A673 (cell line): Measurements from ENCODE around the gene GGA1. TPM values are rescaled to one million over a fixed set of nuclear protein-coding genes. Genes with fewer than 3 reads are reported as not detected.

Source experiments
- BruUV-seq: library from RNA; stranded (reverse); fragments of 400-500 nt; replicated peaks from 2 replicates; lab custom pipeline; 2021; lab: Mats Ljungman, UMichigan
- CTCF ChIA-PET: fragments of 300-600 bp; sonication (Branson Sonifier 250); formaldehyde crosslinking; loops from one replicate; lab custom pipeline; 2022; ENCODE audit warnings: antibody characterized with exemption; lab: Charles Lee
- POLR2A ChIA-PET: fragments of 300-600 bp; sonication (Branson Sonifier 250); formaldehyde crosslinking; loops from one replicate; lab custom pipeline; 2022; ENCODE audit warnings: antibody characterized with exemption; ENCODE audit not compliant: low non-redundant PET; lab: Charles Lee
- DNase-seq: peaks from one replicate; pipeline ENCODE4 v3.0.0-alpha.2; 2015; ENCODE audit warnings: low spot score
- H3K27ac ChIP-seq: fragments of 200-600 bp; sonication (generic); 2 replicates; pipeline ENCODE4 v1.5.1; 2016; ENCODE audit warnings: mixed run types, low read depth, mild to moderate bottlenecking, mixed read lengths, antibody characterized with exemption, low read length; ENCODE audit not compliant: poor library complexity, severe bottlenecking
- H3K27me3 ChIP-seq: fragments of 200-600 bp; sonication (generic); replicated peaks from 2 replicates; pipeline ENCODE4 v1.6.1; 2017; ENCODE audit warnings: mixed run types, low read depth, mild to moderate bottlenecking, mixed read lengths, antibody characterized with exemption, low read length; ENCODE audit not compliant: insufficient read depth, poor library complexity
- H3K36me3 ChIP-seq: fragments of 200-600 bp; sonication (generic); 2 replicates; pipeline ENCODE4 v1.6.1; 2016; ENCODE audit warnings: mixed run types, mild to moderate bottlenecking, mixed read lengths, antibody characterized with exemption, low read length; ENCODE audit not compliant: insufficient read depth, poor library complexity, severe bottlenecking
- H3K4me1 ChIP-seq: fragments of 200-600 bp; sonication (generic); 2 replicates; pipeline ENCODE4 v1.6.1; 2017; ENCODE audit warnings: mixed run types, mild to moderate bottlenecking, mixed read lengths, antibody characterized with exemption, low read length; ENCODE audit not compliant: insufficient read depth, poor library complexity, severe bottlenecking
- H3K4me3 ChIP-seq: fragments of 200-600 bp; sonication (generic); 2 replicates; pipeline ENCODE4 v1.5.1; 2016; ENCODE audit warnings: low read depth, mixed run types, mild to moderate bottlenecking, mixed read lengths, low read length; ENCODE audit not compliant: poor library complexity, severe bottlenecking
- H3K9me3 ChIP-seq: fragments of 200-600 bp; sonication (generic); 2 replicates; pipeline ENCODE4 v1.6.1; 2016; ENCODE audit warnings: mixed run types, low read depth, mild to moderate bottlenecking, mixed read lengths, antibody characterized with exemption, low read length; ENCODE audit not compliant: poor library complexity, severe bottlenecking
- CTCF ChIP-seq: fragments of 300-800, 200-600 bp; sonication (generic); conservative IDR thresholded peaks from 2 replicates; pipeline ENCODE4 v1.5.1; 2017; ENCODE audit warnings: low read depth, mild to moderate bottlenecking, antibody characterized with exemption, low read length, moderate library complexity, mixed read lengths
- EZH2 ChIP-seq: fragments of 200-600 bp; sonication (generic); IDR thresholded peaks from 2 replicates; pipeline ENCODE4 v1.6.1; 2017; ENCODE audit warnings: borderline replicate concordance, low read depth, mild to moderate bottlenecking, mixed read lengths, antibody characterized with exemption, low read length; ENCODE audit not compliant: poor library complexity, severe bottlenecking
- intact Hi-C: fragments of 100-400 bp; cut with micrococcal nuclease; formaldehyde crosslinking; loops from one replicate; pipeline ENCODE4 v1.10.0; 2022; ENCODE audit not compliant: unreplicated experiment
- total RNA-seq: library from RNA; stranded (reverse); gene quantifications from 2 replicates; pipeline ENCODE4 v1.2.3, GENCODE V29; 2021

GGA1 gene
- total RNA-seq, 1 experiment from 2014 or later, result 74.6 TPM

GRCh38 chr22:37675930-37676735 is 67.5 kb downstream of the GGA1 start:
- H3K4me3 ChIP-seq, result peak overlapping the region; percentile 59
- peaks cover 24% of the 10 kb centered on the region for H3K4me1 ChIP-seq
- peak overlapping the region; percentile 92 for H3K27ac ChIP-seq
- intact Hi-C loops, result loop anchor here (5.0 kb wide), 1 partner anchor 126 kb away; no protein-coding TSS in a partner anchor
- CTCF ChIA-PET, result interaction anchor here (0.6 to 1.4 kb wide), 2 partner anchors 33 to 35 kb away, joined by 4 read pairs; no protein-coding TSS in a partner anchor
- no peaks in the 10 kb centered on the region for H3K9me3 ChIP-seq
- no peak for DNase-seq
- H3K36me3 ChIP-seq, result no peaks in the 10 kb centered on the region
- TF ChIP-seq EZH2, result no peak
- TF ChIP-seq CTCF, result no peak
- BruUV-seq, result TSS peak; percentile 44
- no peaks in the 10 kb centered on the region for H3K27me3 ChIP-seq
- POLR2A ChIA-PET, result interaction anchor here (0.5 to 0.7 kb wide), 4 partner anchors 15 to 190 kb away, joined by 3 to 8 read pairs (median 4); no protein-coding TSS in a partner anchor

GRCh38 chr22:37676736-37677492 is 68.3 kb downstream of the GGA1 start:
- Histone ChIP-seq H3K27ac (peak overlapping the region; percentile 92), H3K4me3 (peak overlapping the region; percentile 59), H3K27me3 (no peaks in the 10 kb centered on the region), H3K4me1 (peaks cover 24% of the 10 kb centered on the region), H3K36me3 (no peaks in the 10 kb centered on the region), H3K9me3 (no peaks in the 10 kb centered on the region)
- peak; percentile 95 for DNase-seq
- TSS peak; percentile 77 for BruUV-seq
- ChIA-PET POLR2A (interaction anchor here (0.6 to 0.7 kb wide), 2 partner anchors 15 to 137 kb away, joined by 3 to 4 read pairs; no protein-coding TSS in a partner anchor), CTCF (interaction anchor here (1.4 kb wide), 1 partner anchor 34 kb away, joined by 4 read pairs; no protein-coding TSS in a partner anchor)
- TF ChIP-seq CTCF, result no peak
- TF ChIP-seq EZH2, result no peak
- intact Hi-C loops, result loop anchor here (5.0 kb wide), 1 partner anchor 125 kb away; no protein-coding TSS in a partner anchor

GRCh38 chr22:37677493-37677974 is 68.9 kb downstream of the GGA1 start:
- peak overlapping the region; percentile 59 for H3K4me3 ChIP-seq
- POLR2A ChIA-PET, result interaction anchor here (0.6 kb wide), 1 partner anchor 137 kb away, joined by 3 read pairs; no protein-coding TSS in a partner anchor
- no peaks in the 10 kb centered on the region for H3K9me3 ChIP-seq
- CTCF ChIA-PET, result no interaction called here
- TF ChIP-seq CTCF (no peak), EZH2 (no peak)
- no TSS peak for BruUV-seq
- peak overlapping the region; percentile 92 for H3K27ac ChIP-seq
- H3K36me3 ChIP-seq, result no peaks in the 10 kb centered on the region
- DNase-seq, result no peak
- intact Hi-C loops, result loop anchor here (5.0 kb wide), 1 partner anchor 125 kb away; no protein-coding TSS in a partner anchor
- peaks cover 24% of the 10 kb centered on the region for H3K4me1 ChIP-seq
- H3K27me3 ChIP-seq, result no peaks in the 10 kb centered on the region
